ENCODE measurements around the gene GPSM3. TPM values are rescaled to one million over a fixed set of nuclear protein-coding genes. Genes with fewer than 3 reads are reported as not detected.

The GPSM3 gene
- total RNA-seq, 1 experiment from 2014 or later, result 11.8 TPM

DNA sequence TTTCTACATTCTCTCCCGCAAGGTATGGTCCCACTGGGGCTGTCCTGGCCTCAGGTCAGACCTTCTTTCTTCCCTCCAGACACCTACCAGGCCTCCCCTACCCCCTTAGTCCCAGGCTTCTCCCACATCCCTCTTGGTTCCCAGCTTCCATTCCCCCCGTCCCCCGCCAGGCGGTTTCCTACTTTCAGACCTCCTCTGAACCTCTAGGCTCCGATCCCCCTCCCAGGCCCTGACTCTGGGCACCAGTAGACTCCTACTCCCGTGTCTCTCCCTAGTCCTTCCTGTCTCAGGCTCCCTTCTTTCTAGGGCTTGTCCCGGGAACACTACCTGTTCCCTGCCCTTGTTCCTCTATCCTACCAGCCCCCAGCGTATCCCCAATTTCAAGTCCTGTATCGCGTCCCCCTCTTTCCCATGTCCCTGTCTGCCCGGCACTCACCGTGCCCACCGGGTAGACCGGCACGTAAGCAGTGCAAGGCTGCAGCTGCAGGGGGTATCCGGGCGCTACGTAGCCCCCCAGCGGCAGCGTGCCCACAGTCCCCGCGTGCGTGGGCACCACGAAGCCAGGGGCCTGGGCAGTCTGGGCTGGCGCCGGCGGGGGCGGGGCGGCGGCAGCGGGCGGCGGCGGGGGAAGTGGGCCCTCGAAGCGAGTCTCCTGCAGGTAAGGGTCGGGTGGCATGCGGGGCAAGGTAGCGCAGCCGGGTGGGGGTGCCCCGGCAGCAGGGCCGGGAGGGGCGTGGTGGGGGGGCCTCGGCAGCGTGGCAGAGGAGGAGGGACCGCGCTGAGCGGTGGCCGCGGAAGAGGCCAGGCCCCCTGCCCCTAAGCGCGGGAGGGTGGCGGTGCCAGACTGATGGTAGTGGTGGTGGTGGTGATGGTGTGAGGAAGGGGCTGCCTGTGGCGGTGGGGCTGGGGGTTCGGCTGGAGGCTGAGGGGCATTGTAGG, 42.2 kb downstream of the GPSM3 start:
- Histone ChIP-seq H3K79me1 (ENCODE audit: insufficient read depth, low read depth, low read length, poor library complexity, severe bottlenecking) (no peaks in the 10 kb centered on the region), H2BK12ac (ENCODE audit: insufficient read length, low read depth, low read length) (no peak overlapping the region), H3K9me3 (ENCODE audit: control insufficient read depth, low read depth, low read length) (no peaks in the 10 kb centered on the region), H2BK20ac (ENCODE audit: low read depth, low read length, poor library complexity, severe bottlenecking) (no peak overlapping the region), H3K4ac (ENCODE audit: low read depth, low read length) (no peak overlapping the region), H4K91ac (ENCODE audit: insufficient read length, low read depth, low read length) (no peak overlapping the region), H2AFZ (ENCODE audit: low read length) (peak overlapping the region; percentile 46), H3K4me2 (ENCODE audit: insufficient read depth, insufficient read length, low read length) (peak overlapping the region; percentile 81), H4K20me1 (ENCODE audit: control insufficient read depth, insufficient read depth, insufficient read length) (no peaks in the 10 kb centered on the region), H3K9ac (ENCODE audit: extremely low read depth, insufficient read length, low read length) (no peak overlapping the region), H3K14ac (ENCODE audit: insufficient read depth, low read length) (no peak overlapping the region), H4K5ac (ENCODE audit: insufficient read length, low read depth, low read length) (no peak overlapping the region), H3K56ac (ENCODE audit: insufficient read length, low read depth, low read length) (no peak overlapping the region), H3K79me2 (ENCODE audit: insufficient read depth, low read length) (no peaks in the 10 kb centered on the region), H2BK15ac (ENCODE audit: low read depth, low read length) (no peak overlapping the region), H3T11ph (ENCODE audit: low read length) (no peak overlapping the region), H3K23ac (ENCODE audit: insufficient read length, low read depth, low read length) (no peak overlapping the region), H2AK5ac (ENCODE audit: insufficient read length, low read length) (no peak overlapping the region), H3K27ac (ENCODE audit: insufficient read length, low read depth, low read length) (no peak overlapping the region), H3K23me2 (ENCODE audit: insufficient read length, low read depth, low read length, poor library complexity, severe bottlenecking) (peaks cover 41% of the 10 kb centered on the region), H4K8ac (replicated peaks; ENCODE audit: insufficient read length, low read depth, low read length) (no peak overlapping the region), H3K4me1 (ENCODE audit: insufficient read depth, low read length) (peaks cover 9% of the 10 kb centered on the region), H3K27me3 (ENCODE audit: insufficient read depth, low read length) (no peaks in the 10 kb centered on the region; the same call in 1 of the 2 replicates), H3K18ac (ENCODE audit: insufficient read length, low read depth, low read length) (no peak overlapping the region), H2BK5ac (ENCODE audit: insufficient read length, low read length) (no peak overlapping the region), H2BK120ac (ENCODE audit: low read depth, low read length, poor library complexity, severe bottlenecking) (no peak overlapping the region)
- Mint-ChIP-seq H3K9me3 (no peaks in the 10 kb centered on the region; a peak in 1 of 5 replicates), H3K27me3 (ENCODE audit: low read depth) (peaks cover 4% of the 10 kb centered on the region), H3K27ac (peak overlapping the region in 1 of 3 experiments; percentile 61; a peak in 3 of 7 replicates), H3K4me3 (peak overlapping the region in 1 of 2 experiments; percentile 98; a peak in 3 of 5 replicates), H3K4me1 (peaks cover 46 to 69% of the 10 kb centered on the region in 2 experiments), H3K36me3 (ENCODE audit: insufficient read depth in 1 of 3, low read depth in 3 of 3) (peaks cover under 1 to 9% (median 4%) of the 10 kb centered on the region in 3 experiments; a peak in 4 of 7 replicates)
- DNase-seq, result peak; percentile 75
- WGBS (ENCODE audit: extremely low coverage, insufficient read length, low lambda C conversion rate), result no CpG with 5 or more reads among the region's 55 CpGs
- no peak for TF ChIP-seq CTCF (conservative IDR thresholded peaks at IDR 0.05)

Measured in H9 (cell line).